ENCODE results near the gene KCNMB1. TPM values are rescaled to one million over a fixed set of nuclear protein-coding genes. Genes with fewer than 3 reads are reported as not detected.

The KCNMB1 gene
- total RNA-seq, 2 donors from 2014 or later = 0.42 to 0.44 TPM

- Mint-ChIP-seq H3K36me3 (ENCODE audit: low read depth) (peaks cover 5% of the 10 kb centered on the region), H3K4me1 (peaks cover 6% of the 10 kb centered on the region), H3K4me3 (no peak overlapping the region), H3K27ac (no peak overlapping the region), H3K27me3 (peaks cover 5% of the 10 kb centered on the region)
- DNase-seq (no peak), ATAC-seq (no peak)
- no peaks in the 10 kb centered on the region for H3K9me3 ChIP-seq (ENCODE audit: control insufficient read depth, low read length, poor library complexity, severe bottlenecking)
These were observed 26.5 kb downstream of the KCNMB1 start for GRCh38 chr5:170362656-170363055.

DNA sequence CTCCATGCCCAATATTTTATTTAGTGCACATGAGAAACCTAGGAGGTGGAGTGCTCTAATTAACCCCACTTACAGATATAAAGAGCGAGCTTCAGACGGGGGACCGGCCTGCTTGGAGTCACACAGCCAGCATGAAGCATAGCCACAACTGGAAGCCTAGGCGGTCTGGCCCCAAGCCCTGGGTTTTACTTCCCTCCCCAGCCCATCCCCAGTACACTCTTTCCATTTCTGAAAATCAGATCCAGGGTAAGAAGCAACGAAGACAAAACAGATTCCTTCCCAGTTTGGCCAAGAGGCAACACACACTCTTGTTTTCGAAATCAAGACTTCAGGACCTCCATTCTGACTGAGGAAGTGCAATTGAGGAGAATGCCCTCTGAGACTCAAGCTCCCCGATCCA is 27.1 kb downstream of the KCNMB1 start:
- ATAC-seq (no peak), DNase-seq (no peak)
- H3K27ac Mint-ChIP-seq = no peak overlapping the region
- H3K4me1 Mint-ChIP-seq = peaks cover 4% of the 10 kb centered on the region
- no peak overlapping the region for H3K4me3 Mint-ChIP-seq
- H3K9me3 ChIP-seq (ENCODE audit: control insufficient read depth, low read length, poor library complexity, severe bottlenecking) = no peaks in the 10 kb centered on the region
- H3K27me3 Mint-ChIP-seq = peaks cover 5% of the 10 kb centered on the region
- H3K36me3 Mint-ChIP-seq (ENCODE audit: low read depth) = peaks cover 2% of the 10 kb centered on the region

GRCh38 chr5:170361616-170362015 is 27.6 kb downstream of the KCNMB1 start:
- H3K4me1 Mint-ChIP-seq = peaks cover 4% of the 10 kb centered on the region
- H3K27me3 Mint-ChIP-seq = peaks cover 6% of the 10 kb centered on the region
- no peaks in the 10 kb centered on the region for H3K9me3 ChIP-seq (ENCODE audit: control insufficient read depth, low read length, poor library complexity, severe bottlenecking)
- H3K36me3 Mint-ChIP-seq (ENCODE audit: low read depth) = peaks cover 2% of the 10 kb centered on the region
- no peak overlapping the region for H3K4me3 Mint-ChIP-seq
- DNase-seq (no peak), ATAC-seq (no peak)
- no peak overlapping the region for H3K27ac Mint-ChIP-seq

DNA sequence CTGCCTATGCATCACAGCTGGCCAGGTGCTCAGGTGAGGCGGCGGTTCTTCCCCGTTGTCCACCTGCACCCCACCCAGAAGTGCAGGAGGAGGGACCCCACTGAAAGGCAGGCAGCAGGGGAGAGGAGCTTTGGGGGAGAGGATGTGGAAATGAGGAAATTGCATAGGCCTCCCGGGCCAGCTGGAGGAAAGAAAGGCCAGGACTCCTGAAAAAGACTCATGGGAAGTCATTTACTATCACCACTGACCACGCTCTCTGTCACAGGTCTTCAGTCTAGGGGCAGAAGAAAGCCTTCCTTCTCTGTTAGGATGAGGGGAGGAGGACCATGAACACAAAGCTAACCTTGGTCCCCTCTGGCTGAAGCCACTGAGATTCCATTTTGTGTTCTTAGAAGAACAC is 28.1 kb downstream of the KCNMB1 start:
- peaks cover 11% of the 10 kb centered on the region for H3K27me3 Mint-ChIP-seq
- peaks cover 4% of the 10 kb centered on the region for H3K4me1 Mint-ChIP-seq
- ATAC-seq = no peak
- DNase-seq = no peak
- no peaks in the 10 kb centered on the region for H3K9me3 ChIP-seq (ENCODE audit: control insufficient read depth, low read length, poor library complexity, severe bottlenecking)
- H3K4me3 Mint-ChIP-seq = no peak overlapping the region
- no peak overlapping the region for H3K27ac Mint-ChIP-seq
- H3K36me3 Mint-ChIP-seq (ENCODE audit: low read depth) = peaks cover 2% of the 10 kb centered on the region

- no peak for ATAC-seq
- no peak overlapping the region for H3K4me3 Mint-ChIP-seq
These were observed 28.5 kb downstream of the KCNMB1 start for GRCh38 chr5:170360709-170361108.

GRCh38 chr5:170357955-170358444 is 31.2 kb downstream of the KCNMB1 start:
- H3K9me3 ChIP-seq (ENCODE audit: control insufficient read depth, low read length, poor library complexity, severe bottlenecking) = no peaks in the 10 kb centered on the region
- no peak overlapping the region for H3K27ac Mint-ChIP-seq
- H3K4me3 Mint-ChIP-seq = no peak overlapping the region
- peaks cover 34% of the 10 kb centered on the region for H3K27me3 Mint-ChIP-seq
- no peaks in the 10 kb centered on the region for H3K36me3 Mint-ChIP-seq (ENCODE audit: low read depth)
- ATAC-seq = peak; percentile 48
- H3K4me1 Mint-ChIP-seq = peaks cover 6% of the 10 kb centered on the region
- no peak for DNase-seq

More at GRCh38 chr5:170360709-170361108, 28.5 kb downstream of the KCNMB1 start:
- no peaks in the 10 kb centered on the region for H3K9me3 ChIP-seq (ENCODE audit: control insufficient read depth, low read length, poor library complexity, severe bottlenecking)
- Mint-ChIP-seq H3K27ac (no peak overlapping the region), H3K27me3 (peaks cover 13% of the 10 kb centered on the region), H3K36me3 (ENCODE audit: low read depth) (peaks cover 2% of the 10 kb centered on the region), H3K4me1 (peaks cover 4% of the 10 kb centered on the region)
- DNase-seq = no peak

DNA sequence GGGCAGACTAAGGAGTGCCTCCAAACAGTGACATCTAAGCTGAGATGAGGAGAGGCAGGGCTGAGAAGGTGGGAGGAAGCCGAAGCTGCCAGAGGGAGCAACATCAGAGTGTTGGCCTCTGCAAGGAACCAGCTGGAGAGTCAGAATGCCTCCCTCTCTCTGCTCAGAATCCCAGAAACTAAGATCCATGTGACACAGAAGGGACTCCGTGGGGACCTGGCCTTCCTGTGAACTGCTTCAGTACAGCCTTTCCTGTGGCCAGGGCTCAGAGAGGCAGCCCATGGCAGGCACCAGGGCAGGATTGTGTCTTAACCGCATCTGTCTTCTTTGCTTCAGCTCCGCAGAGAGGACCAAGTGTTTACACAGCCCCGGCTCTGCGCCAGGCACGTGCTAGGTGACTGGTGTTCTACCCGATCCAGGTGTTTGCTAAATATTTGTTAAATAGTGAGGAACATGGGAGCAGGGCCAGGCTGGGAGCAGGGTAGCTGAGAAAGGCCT is 33.5 kb downstream of the KCNMB1 start:
- Mint-ChIP-seq H3K4me3 (no peak overlapping the region), H3K4me1 (peaks cover 4% of the 10 kb centered on the region), H3K27me3 (peaks cover 57% of the 10 kb centered on the region), H3K27ac (no peak overlapping the region), H3K36me3 (ENCODE audit: low read depth) (peaks cover 3% of the 10 kb centered on the region)
- ATAC-seq (no peak), DNase-seq (no peak)
- H3K9me3 ChIP-seq (ENCODE audit: control insufficient read depth, low read length, poor library complexity, severe bottlenecking) = no peaks in the 10 kb centered on the region

GRCh38 chr5:170353961-170354360 is 35.2 kb downstream of the KCNMB1 start:
- ATAC-seq = no peak
- Mint-ChIP-seq H3K27me3 (peaks cover 72% of the 10 kb centered on the region), H3K36me3 (ENCODE audit: low read depth) (peaks cover 3% of the 10 kb centered on the region), H3K4me1 (peaks cover 4% of the 10 kb centered on the region), H3K27ac (no peak overlapping the region), H3K4me3 (no peak overlapping the region)
- no peak for DNase-seq
- H3K9me3 ChIP-seq (ENCODE audit: control insufficient read depth, low read length, poor library complexity, severe bottlenecking) = no peaks in the 10 kb centered on the region

DNA sequence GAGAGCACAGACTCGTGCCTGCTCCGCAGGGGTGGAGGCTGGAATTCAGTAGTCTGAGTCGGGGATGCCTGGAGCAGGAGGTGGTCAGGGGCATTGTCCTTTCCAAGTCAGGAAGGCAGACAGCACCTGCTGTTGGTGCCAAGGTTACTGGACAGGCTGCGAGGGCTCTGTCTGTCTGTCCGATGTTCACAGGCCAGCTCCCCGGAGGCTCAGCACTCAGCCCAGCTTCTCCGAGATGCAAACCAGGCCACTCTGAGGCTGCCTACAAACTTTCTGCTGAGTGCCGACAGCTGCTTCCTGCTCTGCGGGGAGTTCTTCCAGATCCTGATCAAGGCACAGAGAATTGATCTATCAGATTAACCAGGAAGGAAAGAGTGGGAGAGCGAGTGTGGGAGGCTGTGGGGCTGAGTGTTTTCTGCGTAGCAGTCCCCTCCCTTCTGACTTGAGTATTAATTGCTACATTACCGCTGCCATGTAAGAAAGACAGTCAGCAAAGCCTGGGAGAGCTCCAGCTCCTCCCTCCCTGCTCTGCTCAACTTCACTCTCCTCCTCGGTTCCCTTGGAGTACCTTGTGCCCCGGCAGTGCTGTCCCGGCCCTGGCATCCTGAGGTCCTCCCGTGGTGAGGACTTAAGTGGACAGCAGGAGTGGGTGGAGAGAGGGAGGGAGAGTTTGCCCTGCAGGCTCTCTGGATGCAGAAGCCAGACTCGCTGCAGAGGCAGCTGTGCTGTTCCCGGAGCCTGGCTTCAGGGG is 36.0 kb downstream of the KCNMB1 start:
- no peaks in the 10 kb centered on the region for H3K9me3 ChIP-seq (ENCODE audit: control insufficient read depth, low read length, poor library complexity, severe bottlenecking)
- Mint-ChIP-seq H3K36me3 (ENCODE audit: low read depth) (peaks cover 3% of the 10 kb centered on the region), H3K27me3 (peaks cover 80% of the 10 kb centered on the region), H3K27ac (no peak overlapping the region), H3K4me1 (peaks cover 6% of the 10 kb centered on the region), H3K4me3 (no peak overlapping the region)
- DNase-seq (no peak), ATAC-seq (no peak)

GRCh38 chr5:170348137-170348633 is 41.0 kb downstream of the KCNMB1 start:
- H3K4me3 Mint-ChIP-seq = no peak overlapping the region
- H3K27me3 Mint-ChIP-seq = peaks cover 71% of the 10 kb centered on the region
- DNase-seq = no peak
- peaks cover 6% of the 10 kb centered on the region for H3K36me3 Mint-ChIP-seq (ENCODE audit: low read depth)
- H3K9me3 ChIP-seq (ENCODE audit: control insufficient read depth, low read length, poor library complexity, severe bottlenecking) = no peaks in the 10 kb centered on the region
- H3K27ac Mint-ChIP-seq = no peak overlapping the region
- H3K4me1 Mint-ChIP-seq = peaks cover 9% of the 10 kb centered on the region
- ATAC-seq = no peak

- Mint-ChIP-seq H3K4me1 (peaks cover 9% of the 10 kb centered on the region), H3K4me3 (no peak overlapping the region), H3K36me3 (ENCODE audit: low read depth) (peaks cover 6% of the 10 kb centered on the region), H3K27ac (no peak overlapping the region), H3K27me3 (peaks cover 60% of the 10 kb centered on the region)
- ATAC-seq (no peak), DNase-seq (no peak)
- H3K9me3 ChIP-seq (ENCODE audit: control insufficient read depth, low read length, poor library complexity, severe bottlenecking) = no peaks in the 10 kb centered on the region
These were observed 42.1 kb downstream of the KCNMB1 start for GRCh38 chr5:170347022-170347567.

GRCh38 chr5:170345971-170346370 is 43.2 kb downstream of the KCNMB1 start:
- Mint-ChIP-seq H3K4me3 (no peak overlapping the region), H3K27me3 (peaks cover 49% of the 10 kb centered on the region), H3K4me1 (peaks cover 6% of the 10 kb centered on the region), H3K36me3 (ENCODE audit: low read depth) (peaks cover 3% of the 10 kb centered on the region), H3K27ac (no peak overlapping the region)
- H3K9me3 ChIP-seq (ENCODE audit: control insufficient read depth, low read length, poor library complexity, severe bottlenecking) = no peaks in the 10 kb centered on the region
- ATAC-seq (no peak), DNase-seq (no peak)

DNA sequence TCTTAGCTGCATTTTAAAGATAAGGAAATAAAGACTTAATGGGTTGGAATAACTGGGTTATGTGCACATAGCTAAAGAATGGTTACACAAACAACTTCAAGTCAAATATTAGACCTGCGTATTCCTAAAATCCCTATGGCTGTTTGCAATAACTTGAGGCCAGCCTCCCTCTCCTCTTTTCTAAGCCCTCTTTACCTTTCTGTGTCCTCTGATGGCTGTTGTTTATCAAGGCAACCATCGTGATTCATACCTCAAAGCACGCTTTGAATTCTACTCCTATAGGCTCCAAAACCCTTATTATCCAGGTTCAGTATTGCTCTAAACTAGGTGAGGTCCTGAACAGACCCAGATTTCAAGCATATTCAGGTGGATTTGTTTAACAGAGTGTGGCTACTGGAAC is 46.0 kb downstream of the KCNMB1 start:
- Mint-ChIP-seq H3K36me3 (ENCODE audit: low read depth) (peaks cover 3% of the 10 kb centered on the region), H3K27ac (no peak overlapping the region), H3K27me3 (peaks cover 23% of the 10 kb centered on the region), H3K4me3 (no peak overlapping the region), H3K4me1 (peaks cover 12% of the 10 kb centered on the region)
- no peak for DNase-seq
- ATAC-seq = no peak
- H3K9me3 ChIP-seq (ENCODE audit: control insufficient read depth, low read length, poor library complexity, severe bottlenecking) = no peaks in the 10 kb centered on the region

Measured in T-helper 17 cell (primary cell).